HG02938 (cell line): Measurements from ENCODE around the gene SPIB.
A peak's percentile ranks its signal among the peaks of the same experiment; 100 is the strongest.
"Not testable (repeated sequence)": the region's sequence is repeated elsewhere in the genome, so short reads cannot be mapped to it uniquely, and the experiment has no call there.

Experiments
- ATAC-seq: cut with Tn5 transposase; IDR thresholded peaks from one replicate; pipeline ENCODE4 v1.9.1; 2021; ENCODE audit warnings: mild to moderate bottlenecking, moderate library complexity; ENCODE audit not compliant: unreplicated experiment

SPIB gene

DNA sequence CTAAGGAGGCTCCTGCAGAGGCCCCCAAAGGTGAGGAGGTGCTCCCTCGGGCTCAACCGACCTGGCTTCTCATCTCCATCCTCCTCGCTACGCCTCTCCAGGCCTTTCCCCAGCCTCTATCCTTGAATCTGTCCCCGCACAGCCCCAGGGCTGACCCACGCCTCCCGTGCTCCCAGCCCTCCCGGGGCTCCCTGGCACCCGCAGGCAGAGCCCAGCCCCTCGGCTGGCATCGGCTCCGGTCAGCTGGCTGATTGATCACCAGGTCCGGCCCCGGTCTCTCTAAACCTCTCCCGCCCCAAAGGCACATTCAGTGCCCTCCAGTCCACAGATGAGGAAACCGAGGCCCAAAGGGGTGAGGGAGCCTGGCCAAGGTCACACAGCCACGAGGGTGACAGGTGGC, 16.5 kb downstream of the SPIB start:
- no peak for ATAC-seq

DNA sequence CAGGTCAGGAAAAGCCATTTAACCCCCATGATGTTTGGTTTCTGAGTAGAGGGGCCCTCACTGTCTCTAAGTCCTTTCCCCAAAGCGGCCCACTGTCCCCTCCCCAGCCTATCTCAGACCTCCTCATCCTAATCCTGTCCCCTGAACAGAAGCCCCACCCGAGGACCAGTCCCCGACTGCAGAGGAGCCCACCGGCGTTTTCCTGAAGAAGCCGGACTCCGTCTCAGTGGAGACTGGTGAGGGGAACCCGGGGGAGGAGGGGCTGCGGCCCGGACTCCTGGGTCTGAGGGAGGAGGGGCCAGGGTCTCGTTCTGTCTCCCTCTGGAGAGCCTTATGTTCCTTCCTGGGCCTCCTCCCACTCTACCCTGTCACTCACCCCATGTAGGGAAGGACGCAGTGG, 16.9 kb downstream of the SPIB start:
- ATAC-seq, result no peak

DNA sequence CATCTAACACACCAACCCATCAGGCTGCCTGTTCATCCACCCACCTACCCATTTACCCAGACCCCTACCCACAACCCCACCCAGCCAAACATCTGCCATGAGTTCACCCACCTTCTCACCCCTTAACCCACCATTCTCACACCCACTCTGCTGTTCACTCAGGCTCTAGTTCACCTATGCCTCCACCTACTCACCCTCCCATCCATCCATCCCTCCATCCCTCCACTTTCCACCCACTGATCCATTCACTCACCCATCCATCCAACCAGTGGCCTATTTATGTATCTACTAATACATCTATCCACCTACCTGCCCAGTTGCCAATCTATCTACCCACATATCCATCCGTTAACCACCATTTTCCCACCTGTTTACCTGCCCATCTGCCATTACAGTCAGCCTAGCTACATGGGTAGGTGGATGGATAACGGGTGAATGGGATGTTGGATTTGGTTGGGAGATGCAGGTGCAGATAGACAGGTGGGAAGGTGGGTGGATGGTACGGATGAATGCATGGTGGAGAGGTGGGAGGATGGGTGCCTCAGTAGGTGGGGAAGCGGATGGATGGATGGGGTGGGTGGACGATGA, 19.2 kb downstream of the SPIB start:
- no peak for ATAC-seq

DNA sequence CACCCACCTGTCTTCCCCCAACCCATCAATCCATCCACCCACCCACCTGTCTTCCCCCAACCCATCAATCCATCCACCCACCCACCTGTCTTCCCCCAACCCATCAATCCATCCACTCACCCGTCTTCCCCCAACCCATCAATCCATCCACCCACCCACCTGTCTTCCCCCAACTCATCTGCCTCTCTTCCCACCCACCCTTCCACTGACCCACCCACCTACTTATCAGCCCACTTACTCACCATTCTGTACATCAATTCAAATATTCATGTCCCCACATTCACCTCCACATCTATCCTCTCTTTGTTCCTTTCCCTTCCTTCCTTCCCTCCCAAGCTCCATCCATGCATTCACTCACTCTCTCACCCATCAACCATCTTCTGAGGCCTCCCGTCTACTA, 20.4 kb downstream of the SPIB start:
- ATAC-seq, result not testable (repeated sequence)

DNA sequence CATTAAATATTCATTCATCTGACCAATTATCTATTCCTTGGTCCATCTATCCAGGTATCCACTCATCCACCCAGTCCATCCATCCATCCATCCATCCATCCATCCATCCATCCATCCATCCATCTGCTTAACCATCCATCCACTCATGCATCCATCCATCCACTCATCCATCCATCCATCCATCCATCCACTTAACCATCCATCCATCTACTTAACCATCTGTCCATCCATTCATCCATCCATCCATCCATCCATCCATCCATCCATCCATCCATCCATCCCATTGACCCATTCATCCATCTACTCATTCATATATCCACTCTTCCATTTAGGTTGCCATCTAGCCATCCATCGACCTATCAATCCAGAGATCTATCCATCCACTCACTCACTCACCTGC, 25.3 kb downstream of the SPIB start:
- ATAC-seq, result no peak

DNA sequence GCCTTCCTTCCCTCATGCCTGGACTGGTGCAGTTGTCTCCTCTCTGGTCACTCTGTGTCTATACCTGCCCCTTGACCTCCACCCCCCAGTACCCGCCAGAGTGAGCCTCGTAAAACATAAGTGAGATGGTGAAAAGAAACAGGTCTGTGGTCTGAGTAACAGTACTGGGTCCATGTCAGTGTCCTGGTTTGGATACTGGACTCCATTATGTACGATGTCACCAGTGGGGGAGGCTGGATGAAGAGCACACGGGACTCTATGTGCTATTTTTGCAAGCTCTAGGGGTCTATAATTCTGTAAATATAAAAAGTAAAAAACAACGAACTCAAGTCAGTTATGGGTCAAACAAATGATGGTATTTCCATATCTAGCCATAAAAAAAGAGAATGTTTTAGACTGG, 28.3 kb downstream of the SPIB start:
- ATAC-seq, result no peak

DNA sequence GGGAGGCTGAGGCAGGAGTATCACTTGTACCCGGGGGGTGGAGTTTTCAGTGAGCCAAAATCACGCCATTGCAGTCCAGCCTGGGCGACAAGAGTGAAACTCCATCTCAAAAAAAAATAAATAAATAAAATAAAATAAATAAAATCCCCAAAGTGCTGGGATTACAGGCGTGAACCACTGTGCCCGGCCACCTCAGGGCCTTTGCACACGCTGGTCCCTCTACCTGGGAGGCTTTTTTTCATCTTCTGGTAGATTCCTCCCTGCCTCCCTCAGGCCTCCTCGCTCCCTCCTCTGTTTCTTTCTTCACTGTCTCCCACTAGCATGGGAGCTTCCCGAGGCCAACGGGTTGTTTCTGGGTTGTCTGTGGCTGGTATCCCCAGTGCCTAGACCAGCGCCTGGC, 29.0 kb downstream of the SPIB start:
- ATAC-seq, result no peak

DNA sequence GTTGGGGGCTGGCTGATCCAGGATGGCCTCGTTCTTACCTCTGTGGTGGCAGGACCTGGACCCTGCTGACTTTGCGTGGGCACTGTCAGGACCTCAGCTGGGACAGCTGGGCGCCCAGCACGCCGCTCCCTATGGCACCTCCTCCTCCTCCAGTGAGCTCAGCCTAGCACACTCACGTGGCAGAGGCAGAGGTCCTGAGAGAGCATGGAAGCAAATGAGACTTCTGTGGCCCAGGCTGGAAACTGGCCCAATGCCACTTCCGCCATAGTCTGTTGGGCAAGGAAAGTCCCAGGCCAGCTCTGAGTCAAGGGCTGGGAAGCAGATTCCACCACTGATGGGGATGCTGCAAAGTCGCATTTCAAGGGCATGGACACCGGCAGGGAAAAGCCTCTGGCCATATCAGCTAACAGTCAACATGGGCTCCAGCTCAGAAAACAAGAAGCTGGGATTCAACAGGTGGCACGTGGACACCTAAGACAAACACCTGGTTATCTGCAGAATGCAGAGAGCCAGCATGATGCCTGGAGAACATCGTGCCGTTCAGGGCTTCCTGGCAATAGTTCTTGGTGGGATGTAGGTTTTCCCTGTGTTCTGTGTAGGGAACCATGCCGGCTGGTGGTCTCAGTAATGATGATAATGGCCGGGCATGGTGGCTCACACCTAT, 30.6 kb downstream of the SPIB start:
- ATAC-seq, result no peak

DNA sequence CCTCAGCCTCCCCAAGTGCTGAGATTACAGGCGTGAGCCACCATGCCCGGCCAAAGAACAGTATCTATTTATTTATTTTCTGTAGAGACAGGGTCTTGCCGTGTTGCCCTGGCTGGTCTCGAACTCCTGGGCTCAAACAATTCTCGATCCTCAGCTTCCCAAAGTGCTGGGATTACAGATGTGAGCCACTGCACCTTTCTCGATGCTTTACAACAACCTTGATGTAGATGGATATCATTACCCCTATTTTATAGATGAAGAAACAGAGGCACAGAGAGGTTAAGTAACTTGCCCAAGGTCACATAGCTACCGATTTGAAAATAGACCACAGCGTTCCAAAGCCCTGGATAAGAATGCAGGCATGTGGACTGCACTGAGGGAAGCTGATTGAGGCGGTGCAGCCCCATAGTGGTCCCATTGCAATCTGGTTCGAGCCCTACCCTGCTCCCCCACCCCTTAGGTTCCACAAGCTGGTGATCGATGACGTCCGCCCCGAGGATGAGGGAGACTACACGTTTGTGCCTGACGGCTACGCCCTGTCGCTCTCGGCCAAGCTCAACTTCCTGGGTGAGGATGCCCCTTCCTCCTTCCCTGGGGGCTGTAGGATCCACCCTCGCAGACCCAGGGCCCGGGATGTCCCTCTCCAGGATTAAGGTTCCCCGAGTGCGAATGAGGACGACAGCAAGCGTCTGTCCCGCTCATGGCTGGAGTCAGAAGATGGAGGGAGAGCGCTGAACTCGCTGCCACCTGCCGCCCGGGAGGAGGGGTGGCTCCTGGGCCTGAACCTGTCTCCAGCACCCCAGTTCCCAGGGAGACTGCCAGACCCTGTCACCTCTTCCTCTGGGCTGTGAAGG, 31.9 kb downstream of the SPIB start:
- no peak for ATAC-seq

DNA sequence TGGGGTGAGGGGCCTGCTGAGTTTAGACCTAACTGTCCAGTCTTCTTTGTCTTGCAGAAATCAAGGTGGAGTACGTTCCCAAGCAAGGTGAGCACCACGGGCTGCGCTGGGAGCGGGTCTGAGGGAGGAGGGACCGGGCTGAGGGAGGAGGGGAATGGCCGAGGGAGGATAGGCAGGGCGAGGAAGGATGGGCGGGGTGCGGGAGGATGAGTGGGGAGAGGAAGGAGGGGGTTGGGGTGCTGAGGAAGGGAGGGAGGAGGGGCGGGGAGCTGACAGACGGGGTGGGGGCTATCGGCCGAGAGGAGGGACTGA, 32.4 kb downstream of the SPIB start:
- no peak for ATAC-seq

DNA sequence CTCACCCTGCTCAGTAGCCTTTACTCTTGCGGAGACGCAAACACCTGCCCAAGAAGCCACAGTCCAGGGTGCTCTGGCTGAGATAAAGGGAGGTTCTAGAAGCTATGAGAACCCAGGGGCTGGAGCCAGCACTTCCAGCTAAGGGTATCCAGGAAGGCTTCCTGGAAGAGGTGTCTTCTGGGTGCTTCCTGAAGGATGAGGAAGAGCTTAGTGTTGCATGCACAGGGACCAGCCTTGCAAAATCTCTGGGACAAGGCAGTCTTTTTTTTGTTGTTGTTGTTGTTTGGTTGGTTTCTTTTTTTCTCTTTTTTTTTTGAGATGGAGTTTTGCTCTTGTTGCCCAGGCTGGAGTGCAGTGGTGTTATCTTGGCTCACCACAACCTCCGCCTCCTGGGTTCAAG, 34.5 kb downstream of the SPIB start:
- ATAC-seq, result no peak

DNA sequence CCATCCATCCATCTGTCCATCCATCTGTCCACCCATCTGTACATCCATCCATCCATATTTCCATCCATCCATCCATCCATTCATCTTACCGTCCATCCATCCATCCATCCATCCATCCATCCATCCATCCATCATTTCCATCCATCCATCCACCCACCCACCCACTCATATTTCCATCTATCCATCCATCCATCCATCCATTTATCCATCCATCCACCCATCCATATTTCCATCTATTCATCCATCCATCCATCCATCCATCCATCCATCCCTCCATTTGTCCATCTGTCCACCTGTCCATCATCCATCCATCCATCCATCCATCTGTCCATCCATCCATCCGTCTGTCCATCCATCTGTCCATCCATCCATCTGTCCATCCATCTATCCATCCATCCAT, 37.3 kb downstream of the SPIB start:
- no peak for ATAC-seq

DNA sequence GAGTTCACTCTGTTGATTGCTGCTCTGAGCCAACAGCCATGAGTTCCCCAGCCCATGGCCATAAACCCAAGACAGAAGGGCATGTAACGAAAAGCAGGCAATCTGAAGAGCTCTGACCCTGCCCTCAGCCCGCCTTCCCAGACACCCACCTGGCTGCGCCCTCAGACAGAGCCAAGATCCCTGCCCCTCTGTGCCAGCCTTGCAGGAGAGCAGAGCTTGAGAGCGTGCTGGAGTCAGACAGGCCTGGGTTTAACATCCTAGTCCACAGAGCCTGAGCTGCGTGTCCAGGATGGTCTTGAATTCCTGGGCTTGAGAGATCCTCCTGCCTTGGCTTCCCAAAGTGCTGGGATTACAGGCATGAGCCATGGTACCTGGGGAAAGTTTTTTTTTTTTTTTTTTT, 38.6 kb downstream of the SPIB start:
- ATAC-seq, result no peak

DNA sequence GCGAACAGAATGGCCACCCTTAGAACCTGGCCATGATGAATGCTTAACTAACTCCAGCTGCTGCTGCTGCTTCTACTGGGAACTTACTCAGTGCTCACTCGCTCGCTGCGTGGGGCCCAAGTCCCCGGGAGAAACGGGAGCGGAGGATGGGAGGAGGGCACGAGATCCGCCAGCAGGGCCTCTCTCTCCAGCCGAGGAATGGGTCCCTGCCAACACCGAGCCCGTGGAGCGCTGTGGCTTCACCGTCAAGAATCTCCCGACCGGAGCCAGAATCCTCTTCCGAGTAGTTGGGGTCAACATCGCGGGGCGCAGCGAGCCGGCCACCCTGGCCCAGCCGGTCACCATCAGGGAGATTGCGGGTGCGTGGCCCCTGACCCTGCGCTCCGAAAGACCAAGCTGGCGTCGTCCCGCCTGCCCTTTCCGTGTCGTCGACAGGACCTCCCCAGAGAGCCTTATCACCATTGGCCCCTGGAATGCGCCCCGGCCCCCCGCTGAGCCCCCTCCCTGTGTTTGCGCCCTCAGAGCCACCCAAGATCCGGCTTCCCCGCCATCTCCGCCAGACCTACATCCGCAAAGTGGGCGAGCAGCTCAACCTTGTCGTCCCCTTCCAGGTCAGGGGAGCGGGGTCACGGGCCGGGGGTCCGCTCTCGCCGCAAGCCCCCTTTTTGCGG, 39.8 kb downstream of the SPIB start:
- no peak for ATAC-seq

DNA sequence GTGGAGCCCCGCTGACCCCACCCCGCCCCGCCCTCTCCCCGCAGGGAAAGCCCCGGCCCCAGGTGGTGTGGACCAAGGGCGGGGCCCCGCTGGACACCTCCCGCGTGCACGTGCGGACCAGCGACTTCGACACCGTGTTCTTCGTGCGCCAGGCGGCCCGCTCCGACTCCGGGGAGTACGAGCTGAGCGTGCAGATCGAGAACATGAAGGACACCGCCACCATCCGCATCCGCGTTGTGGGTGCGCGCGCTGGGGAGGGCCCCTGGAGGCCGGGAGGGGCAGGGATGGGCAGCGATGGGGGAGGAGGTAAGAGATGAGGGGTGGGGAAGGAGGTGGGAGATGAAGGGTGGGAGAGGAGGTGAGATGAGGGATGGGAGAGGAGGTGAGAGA, 40.3 kb downstream of the SPIB start:
- no peak for ATAC-seq

DNA sequence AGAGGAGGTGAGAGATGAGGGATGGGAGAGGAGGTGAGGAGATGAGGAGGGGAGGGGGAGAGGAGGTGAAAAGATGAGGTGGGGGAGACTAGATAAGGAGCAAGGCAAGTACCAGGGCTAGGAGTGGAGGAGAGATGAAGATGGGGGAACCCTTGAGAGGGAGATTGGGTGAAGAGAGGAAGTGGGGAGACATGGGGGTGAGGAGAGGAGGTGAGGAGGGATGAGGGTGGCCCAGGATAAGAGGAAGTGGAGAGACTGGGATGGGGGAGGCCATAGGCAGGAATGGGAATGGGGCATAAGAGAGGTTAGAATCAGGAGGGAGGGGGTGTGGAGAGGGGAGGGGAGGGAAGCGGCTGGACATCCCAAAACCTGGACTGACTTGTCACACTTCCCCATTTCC, 40.9 kb downstream of the SPIB start:
- no peak for ATAC-seq

DNA sequence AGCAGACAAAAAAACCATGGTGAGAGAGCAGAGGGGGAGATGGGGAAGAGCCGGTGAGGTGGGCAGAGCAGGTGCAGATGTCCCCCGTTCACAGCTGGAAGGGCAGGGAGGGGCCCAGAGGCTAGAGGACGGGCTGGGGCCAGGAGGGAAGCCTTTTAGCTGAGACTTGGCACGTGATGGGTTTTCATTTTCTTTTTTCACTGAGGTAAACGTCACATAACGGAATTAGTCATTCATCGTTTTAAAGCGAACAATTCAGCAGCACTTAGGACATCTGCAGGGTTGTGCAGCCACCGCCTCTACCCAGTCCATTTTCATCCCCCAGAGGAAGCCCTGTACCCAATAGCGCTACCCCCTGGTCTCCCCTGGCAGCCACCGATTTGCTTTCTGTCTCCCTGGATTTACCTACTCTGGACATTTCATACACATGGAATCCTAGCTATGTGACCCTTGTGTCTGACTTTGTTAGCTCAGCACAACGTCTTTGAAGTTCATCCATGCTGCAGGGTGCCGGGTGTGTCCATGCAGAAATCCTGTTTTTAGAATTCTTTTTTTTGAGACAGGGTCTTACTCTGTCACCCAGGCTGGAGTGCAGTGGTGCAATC, 41.5 kb downstream of the SPIB start:
- peak; percentile 61 for ATAC-seq

DNA sequence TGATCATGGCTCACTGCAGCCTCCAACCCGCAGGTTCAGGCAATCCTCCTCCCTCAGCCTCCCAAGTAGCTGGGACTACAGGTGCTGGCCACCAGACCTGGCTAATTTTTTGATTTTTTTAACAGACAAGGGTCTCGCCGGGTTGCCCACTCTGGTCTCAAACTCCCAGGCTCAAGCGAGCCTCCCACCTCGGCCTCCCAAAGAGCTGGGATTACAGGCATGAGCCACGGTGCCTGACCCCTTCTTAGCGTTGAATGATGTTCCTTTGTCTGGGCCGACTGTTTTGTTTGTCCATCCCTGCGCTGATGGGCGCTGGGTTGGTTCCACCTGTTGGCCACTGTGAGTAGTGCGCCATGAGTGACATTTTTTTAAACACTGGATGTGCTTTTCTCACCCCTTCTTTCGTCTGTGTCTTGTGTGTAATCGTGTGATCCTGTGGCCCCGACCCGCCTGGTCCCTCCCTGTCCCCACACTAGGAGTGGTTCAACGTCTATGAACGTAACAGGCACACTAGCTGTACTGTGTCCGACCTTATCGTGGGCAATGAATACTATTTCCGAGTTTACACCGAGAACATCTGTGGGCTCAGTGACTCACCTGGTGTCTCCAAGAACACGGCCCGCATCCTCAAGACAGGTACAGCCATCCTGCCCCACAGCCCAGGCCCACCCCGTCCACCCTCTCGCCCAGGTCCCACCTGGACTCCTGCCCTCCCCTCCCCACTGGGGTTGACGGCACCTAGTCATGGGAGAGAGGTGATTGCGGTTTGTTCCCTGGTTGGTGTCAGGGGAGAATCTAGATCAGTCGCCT, 42.5 kb downstream of the SPIB start:
- no peak for ATAC-seq

DNA sequence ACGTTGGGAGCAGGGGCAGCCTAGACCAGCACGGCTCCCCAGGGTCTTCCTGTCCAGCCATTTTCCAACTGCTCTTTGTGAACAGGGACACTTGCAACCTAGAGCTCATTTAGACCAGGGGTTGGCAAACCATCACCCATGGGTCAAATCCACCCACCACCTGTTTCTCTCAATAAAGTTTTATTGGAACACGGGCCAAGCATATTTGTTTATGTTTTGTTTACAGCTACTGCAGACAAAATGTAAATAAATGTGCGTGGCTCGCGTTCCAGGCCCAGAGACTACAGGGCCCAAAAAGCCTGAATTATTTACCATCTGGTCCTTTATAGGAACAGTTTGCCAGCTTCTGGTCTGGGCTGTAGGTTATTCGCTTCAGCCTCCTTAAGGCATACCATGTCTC, 44.2 kb downstream of the SPIB start:
- ATAC-seq, result no peak

DNA sequence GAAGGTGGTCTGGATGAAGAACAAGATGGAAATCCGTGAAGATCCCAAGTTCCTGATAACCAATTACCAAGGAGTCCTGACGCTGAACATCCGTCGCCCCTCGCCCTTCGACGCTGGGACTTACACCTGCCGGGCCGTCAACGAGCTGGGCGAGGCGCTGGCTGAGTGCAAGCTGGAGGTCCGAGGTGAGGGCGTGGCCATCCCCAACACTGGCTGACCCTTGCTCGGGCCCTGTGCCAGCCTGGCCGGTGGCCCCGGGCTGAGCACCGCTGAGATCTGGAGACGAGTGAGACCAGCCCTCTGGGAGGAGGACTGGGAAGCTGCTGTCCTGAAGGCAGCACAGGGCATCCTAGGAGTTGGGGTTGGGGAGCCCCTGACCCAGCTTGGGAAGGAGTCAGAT, 45.6 kb downstream of the SPIB start:
- ATAC-seq, result no peak

DNA sequence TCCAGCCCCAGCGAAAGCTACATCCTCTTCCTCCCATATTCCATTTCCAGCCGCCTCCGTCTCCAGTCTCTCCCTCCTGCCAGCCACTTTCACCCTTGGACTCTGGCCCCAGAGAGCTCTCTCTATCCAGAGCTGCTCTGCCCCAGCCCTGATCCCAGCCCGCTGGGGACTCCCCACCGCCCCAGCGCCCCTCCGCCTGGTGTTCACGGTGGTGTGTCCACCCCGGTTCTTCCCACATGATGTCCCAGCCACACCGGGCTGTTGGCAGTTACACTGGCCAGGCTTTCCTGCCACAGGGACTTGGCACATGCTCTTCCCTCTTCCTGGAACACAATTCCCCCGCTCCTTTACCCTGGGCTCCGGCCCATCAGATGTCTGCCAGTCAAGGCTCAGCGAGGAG, 46.3 kb downstream of the SPIB start:
- no peak for ATAC-seq
